Central memory CD8-positive, alpha-beta T cell (primary cell): ENCODE results near the gene KIF11.
"Not testable (repeated sequence)": the region's sequence is repeated elsewhere in the genome, so short reads cannot be mapped to it uniquely, and the experiment has no call there.

Experiments used
- ATAC-seq: fragments of 150-1000 bp; cut with Tn5 transposase; replicated peaks from 2 replicates; pipeline ENCODE4 v1.10.0; 2022; ENCODE audit warnings: mild to moderate bottlenecking, moderate FRiP score, moderate number of reproducible peaks; ENCODE audit not compliant: poor library complexity, severe bottlenecking; ENCODE audit errors: extremely low read depth
- DNase-seq, 2 donors: peaks; one replicate each; pipeline ENCODE4 v3.0.0; 2021; ENCODE audit warnings: low spot score in 2 of 2
- H3K27ac Mint-ChIP-seq: one replicate; pipeline ENCODE4 v1.8.0; 2022; ENCODE audit warnings: low read depth, mild to moderate bottlenecking, moderate library complexity, mixed read lengths
- H3K27me3 Mint-ChIP-seq: one replicate; pipeline ENCODE4 v1.8.0; 2022; ENCODE audit warnings: mixed read lengths
- H3K36me3 Mint-ChIP-seq: one replicate; pipeline ENCODE4 v1.8.0; 2022; ENCODE audit warnings: mild to moderate bottlenecking, moderate library complexity, mixed read lengths; ENCODE audit not compliant: insufficient read depth
- H3K4me1 Mint-ChIP-seq: one replicate; pipeline ENCODE4 v1.8.0; 2022; ENCODE audit warnings: mixed read lengths
- H3K4me3 Mint-ChIP-seq: one replicate; pipeline ENCODE4 v1.8.0; 2022; ENCODE audit warnings: mild to moderate bottlenecking, moderate library complexity, mixed read lengths
- H3K9me3 Mint-ChIP-seq: one replicate; pipeline ENCODE4 v1.8.0; 2022; ENCODE audit warnings: mixed read lengths

The KIF11 gene

DNA sequence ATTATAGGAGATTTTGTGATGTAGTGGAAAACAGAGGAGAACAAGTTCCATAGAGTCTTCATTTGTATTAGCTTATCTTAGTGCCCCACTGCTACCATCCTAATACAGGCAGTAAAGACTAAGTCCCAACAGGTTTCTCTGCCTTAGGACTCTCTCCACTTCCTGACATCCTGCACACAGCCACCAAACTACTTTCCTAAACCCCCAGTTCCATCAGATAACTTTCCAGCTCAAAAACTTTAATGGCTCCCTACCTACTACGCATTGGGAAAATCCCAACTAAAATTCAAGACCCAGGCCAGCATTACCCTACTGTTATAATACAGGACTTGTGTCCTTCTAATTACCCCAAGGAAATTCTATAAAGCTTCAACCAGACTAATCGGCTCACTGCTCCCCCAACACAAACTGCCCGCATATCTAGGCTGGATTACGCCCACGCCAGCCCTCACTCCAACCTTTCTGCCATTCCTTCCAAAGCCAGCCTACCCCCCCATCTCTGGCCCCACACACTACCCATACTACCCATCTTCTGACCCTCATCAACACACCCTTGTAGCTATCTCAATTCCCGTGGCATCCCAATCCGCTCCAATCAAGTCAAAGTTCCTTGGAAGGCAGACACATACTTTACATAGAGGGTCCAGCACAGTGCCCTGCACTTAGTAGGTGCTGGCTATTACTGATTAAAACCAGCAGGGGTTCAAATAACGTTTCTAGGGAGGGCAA is 20.4 kb upstream of the KIF11 start:
- Mint-ChIP-seq H3K4me3 (peak overlapping the region; percentile 87), H3K27ac (peak overlapping the region; percentile 90), H3K36me3 (peaks cover 9% of the 10 kb centered on the region), H3K27me3 (no peaks in the 10 kb centered on the region), H3K9me3 (no peaks in the 10 kb centered on the region), H3K4me1 (peaks cover 40% of the 10 kb centered on the region)
- no peak for ATAC-seq
- no peak for DNase-seq

DNA sequence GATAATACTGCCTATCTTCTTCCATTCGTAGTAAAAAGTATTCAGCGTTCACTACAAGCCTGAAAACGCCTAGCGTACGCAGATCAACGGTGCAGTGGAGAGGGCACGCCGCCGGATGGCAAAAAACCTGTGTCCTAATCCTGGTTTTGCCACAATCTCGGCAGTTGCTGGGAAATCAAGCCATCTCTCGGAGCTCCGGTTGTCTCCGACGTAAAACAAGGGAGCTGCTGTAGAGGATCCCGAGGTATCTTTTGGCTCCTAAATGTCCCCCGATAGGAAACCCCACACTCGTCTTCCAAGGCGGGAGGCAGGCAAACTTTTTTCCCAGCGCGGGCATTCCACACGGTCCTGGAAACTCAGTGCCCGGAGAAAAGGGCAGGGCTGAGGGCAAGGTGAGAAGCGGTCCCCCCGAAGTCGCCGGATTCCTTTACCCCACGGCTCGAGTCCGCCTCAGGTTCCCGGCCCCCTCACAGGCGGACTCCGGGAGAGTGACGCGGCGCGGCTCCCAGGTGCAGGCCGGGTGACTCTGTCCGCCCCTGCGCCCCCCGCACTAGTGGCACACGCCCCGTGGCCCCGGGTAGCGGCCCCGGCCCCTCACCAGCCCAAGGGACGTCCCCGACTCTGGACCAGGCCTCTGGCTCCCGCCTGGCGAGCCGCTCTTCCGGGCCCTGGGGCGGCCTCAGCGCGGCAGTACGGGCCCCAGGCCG is 19.7 kb upstream of the KIF11 start:
- H3K9me3 Mint-ChIP-seq: no peaks in the 10 kb centered on the region
- DNase-seq (peak; percentile 17), ATAC-seq (peak; percentile 13)
- H3K4me3 Mint-ChIP-seq: peak overlapping the region; percentile 87
- H3K4me1 Mint-ChIP-seq: peaks cover 35% of the 10 kb centered on the region
- no peaks in the 10 kb centered on the region for H3K27me3 Mint-ChIP-seq
- peak overlapping the region; percentile 90 for H3K27ac Mint-ChIP-seq
- peaks cover 9% of the 10 kb centered on the region for H3K36me3 Mint-ChIP-seq

DNA sequence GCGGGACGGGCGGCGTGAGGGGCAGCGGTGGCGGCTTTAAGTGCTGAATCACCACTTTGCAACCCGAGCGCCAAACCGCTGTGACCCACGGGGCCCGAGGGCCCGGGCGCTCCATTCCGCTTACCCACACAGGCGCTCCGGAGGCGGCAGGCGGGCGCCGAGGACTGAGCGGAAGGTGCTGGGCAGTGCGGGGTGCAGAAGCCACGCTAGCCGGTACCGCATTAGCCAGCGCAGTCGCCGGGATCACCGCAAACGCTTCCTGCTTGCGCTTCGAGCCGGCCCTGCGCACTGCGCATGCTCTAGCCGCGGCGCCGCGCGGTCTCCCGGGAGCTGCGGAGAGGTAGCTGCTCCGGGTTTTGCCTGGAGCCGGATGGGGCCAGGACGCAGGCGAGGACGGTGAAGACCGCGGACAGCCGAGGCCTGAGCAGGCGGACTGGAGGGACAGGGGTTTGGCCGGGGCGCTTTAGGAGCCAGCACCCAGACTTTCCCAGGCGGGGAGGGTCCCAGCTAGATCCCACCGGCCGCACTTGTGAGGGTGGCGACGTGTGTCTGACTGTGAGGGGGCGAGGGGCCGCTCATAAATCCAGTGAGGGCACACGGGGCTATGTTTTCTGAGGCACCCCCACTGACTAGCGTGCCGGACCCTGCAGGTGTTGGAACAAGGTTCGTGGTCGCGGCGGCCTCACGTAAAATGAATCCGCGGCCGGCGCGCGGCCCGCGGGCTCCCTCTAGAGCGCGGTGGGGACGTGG is 19.0 kb upstream of the KIF11 start, which contains the start of gene IDE:
Gene IDE (minus strand): TSS at position 296 of the 750 bp plus-strand sequence. CDS start 74 bp downstream, at position 222.
- Mint-ChIP-seq H3K9me3 (no peaks in the 10 kb centered on the region), H3K27me3 (no peaks in the 10 kb centered on the region), H3K4me3 (peak within 1 kb of the TSS; percentile 87), H3K4me1 (peaks cover 33% of the 10 kb centered on the region), H3K36me3 (peaks cover 9% of the 10 kb centered on the region), H3K27ac (peak within 1 kb of the TSS; percentile 90)
- peak; percentile 65 to 68 for DNase-seq
- peak; percentile 78 for ATAC-seq

DNA sequence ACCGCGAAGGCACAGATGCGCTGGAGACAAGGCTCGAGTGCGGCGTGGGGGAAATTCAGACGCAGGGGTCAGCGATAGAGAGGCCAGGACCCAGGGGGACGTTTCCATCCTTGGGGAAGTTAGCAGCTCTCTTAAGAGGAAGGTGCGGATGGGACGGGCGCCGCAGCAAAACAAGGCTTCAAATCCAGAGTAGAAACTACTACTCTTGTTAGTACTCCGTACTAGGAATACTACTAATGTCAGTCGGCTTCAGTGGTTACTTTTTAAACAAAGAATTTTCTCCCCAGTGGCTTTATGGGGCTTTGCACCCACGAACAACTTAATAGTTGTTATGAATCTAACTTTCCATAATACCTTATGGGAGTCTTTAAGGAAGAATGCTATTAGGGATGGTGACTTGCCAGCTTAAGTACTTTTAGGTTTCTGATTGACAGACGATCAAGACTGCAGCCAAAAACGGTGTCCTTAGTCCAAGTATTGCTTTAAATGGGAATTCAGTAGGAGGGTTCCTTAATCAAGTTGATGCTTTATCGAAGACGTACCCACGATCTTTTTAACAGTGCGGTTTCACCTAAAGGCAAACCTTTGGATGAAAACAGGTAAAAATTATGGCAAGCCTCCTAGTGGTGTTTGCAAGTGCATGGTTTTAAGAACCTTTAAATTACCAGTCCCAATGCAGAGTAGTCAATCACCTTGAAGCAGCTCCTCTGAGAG is 18.2 kb upstream of the KIF11 start:
- Mint-ChIP-seq H3K4me3 (peak overlapping the region; percentile 87), H3K9me3 (no peaks in the 10 kb centered on the region), H3K4me1 (peaks cover 29% of the 10 kb centered on the region), H3K27me3 (no peaks in the 10 kb centered on the region), H3K27ac (peak overlapping the region; percentile 90), H3K36me3 (peaks cover 9% of the 10 kb centered on the region)
- DNase-seq: no peak
- peak; percentile 61 for ATAC-seq

DNA sequence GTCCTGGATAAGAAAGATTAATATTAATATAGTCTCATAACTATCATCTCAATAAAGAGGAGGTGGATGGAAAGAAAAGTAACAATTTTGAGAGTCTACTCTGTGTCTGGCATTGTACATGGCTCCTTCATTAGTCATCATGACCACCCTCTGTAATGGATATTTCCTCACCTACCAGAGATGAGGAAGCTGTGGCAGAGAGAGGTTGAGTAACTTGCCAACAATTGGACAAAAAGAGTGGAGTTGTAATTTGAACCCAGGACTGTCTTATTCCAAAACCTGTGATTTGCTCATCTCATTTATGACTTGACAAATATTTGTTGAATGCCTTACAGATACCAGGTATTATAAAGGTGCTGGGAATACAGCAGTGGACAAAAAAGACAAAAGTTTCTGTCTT is 17.0 kb upstream of the KIF11 start:
- Mint-ChIP-seq H3K36me3 (peaks cover 9% of the 10 kb centered on the region), H3K27me3 (no peaks in the 10 kb centered on the region), H3K4me3 (no peak overlapping the region), H3K9me3 (no peaks in the 10 kb centered on the region), H3K4me1 (peaks cover 28% of the 10 kb centered on the region), H3K27ac (no peak overlapping the region)
- ATAC-seq: no peak
- DNase-seq: no peak

DNA sequence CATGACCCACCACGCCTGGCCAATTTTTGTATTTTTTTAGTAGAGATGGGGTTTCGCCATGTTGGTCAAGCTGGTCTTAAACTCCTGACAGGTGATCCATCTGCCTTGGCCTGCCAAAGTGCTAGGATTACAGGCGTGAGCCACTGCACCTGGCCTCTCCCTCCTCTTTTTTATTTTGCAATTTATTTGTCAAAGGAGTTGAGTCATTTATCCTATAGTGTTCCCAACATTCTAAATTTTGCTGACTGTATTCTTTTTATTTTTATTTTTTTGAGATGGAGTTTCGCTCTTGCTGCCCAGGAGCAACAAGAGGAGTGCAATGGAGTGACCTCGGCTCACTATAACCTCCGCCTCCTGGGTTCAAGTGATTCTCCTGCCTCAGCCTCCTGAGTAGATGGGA is 10.6 kb upstream of the KIF11 start:
- not testable (repeated sequence) for ATAC-seq, H3K4me1 Mint-ChIP-seq, H3K27ac Mint-ChIP-seq, H3K9me3 Mint-ChIP-seq, H3K36me3 Mint-ChIP-seq, H3K27me3 Mint-ChIP-seq, H3K4me3 Mint-ChIP-seq, DNase-seq

DNA sequence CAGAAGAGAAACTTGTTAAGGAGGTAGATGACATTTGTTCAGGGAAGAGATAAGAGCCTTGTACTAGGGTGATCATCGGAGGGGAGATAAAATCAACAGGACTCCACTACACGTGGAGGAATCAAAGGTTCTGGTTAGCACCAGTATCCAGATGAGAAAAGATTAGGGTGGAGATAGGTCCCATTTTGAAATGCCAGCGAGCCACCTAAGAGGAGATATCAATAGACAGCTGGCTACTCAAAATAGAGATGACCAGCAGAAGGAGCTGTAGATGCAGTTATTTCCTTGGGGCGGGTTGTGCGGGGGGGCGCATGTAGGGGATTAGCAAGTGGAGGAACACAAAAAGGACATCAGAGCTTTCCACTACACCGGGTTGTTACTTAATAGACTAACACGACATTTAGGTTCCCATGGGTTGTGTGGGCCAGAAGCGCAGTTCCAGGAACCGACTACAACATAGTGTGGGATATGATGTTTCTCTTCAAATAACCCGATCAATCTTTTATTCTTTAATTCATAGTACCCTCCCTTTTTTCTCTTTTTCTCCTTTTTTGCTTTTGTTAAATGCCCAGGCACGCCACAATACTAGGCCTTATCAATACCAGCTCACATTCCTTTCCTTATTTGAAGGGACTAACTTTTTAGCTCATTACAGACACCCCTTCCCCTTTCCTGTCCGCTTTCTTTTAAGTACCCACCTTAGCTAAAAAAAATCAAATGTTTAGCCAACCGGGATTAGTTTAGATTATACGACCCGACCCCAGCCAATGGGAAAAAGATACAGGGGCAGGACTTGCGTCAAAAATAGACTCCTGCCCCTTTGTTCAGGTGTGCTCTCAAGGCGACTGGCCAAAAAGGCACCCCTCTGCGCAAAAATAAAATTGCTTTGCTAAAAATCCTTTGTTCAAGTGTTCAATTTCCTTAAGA is 2.0 kb upstream of the KIF11 start:
- Mint-ChIP-seq H3K27ac (peak overlapping the region; percentile 100), H3K36me3 (peaks cover 11% of the 10 kb centered on the region), H3K4me1 (peaks cover 40% of the 10 kb centered on the region), H3K27me3 (no peaks in the 10 kb centered on the region), H3K4me3 (peak overlapping the region; percentile 96), H3K9me3 (peaks cover 5% of the 10 kb centered on the region)
- DNase-seq: no peak
- no peak for ATAC-seq

DNA sequence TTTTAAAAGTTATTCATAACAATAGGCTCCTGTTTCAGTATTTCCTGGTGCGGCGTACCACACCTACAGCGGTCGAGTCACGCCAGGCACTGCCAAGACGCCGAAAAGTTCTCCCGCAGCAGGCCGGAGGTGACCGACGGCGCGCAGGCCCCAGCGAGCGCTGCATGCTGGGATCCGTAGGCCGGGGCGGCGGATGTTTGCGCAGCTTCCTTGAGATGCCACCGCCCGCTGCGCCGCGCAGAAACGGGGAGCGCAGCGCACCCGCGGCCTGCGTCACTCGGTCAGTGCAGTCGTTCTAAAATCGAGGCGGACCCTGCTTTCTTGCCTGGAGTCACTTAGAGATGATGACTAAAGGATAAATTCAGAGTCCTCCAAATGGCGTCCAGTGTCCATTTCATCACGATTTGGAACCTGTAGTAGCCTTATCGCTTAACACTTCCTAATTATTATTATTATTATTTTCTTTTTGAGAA is 1.3 kb upstream of the KIF11 start:
- Mint-ChIP-seq H3K9me3 (peaks cover 5% of the 10 kb centered on the region), H3K4me3 (peak overlapping the region; percentile 96), H3K27ac (peak overlapping the region; percentile 100), H3K36me3 (peaks cover 11% of the 10 kb centered on the region), H3K4me1 (peaks cover 42% of the 10 kb centered on the region), H3K27me3 (no peaks in the 10 kb centered on the region)
- DNase-seq: peak; percentile 81 to 85
- peak; percentile 87 for ATAC-seq

DNA sequence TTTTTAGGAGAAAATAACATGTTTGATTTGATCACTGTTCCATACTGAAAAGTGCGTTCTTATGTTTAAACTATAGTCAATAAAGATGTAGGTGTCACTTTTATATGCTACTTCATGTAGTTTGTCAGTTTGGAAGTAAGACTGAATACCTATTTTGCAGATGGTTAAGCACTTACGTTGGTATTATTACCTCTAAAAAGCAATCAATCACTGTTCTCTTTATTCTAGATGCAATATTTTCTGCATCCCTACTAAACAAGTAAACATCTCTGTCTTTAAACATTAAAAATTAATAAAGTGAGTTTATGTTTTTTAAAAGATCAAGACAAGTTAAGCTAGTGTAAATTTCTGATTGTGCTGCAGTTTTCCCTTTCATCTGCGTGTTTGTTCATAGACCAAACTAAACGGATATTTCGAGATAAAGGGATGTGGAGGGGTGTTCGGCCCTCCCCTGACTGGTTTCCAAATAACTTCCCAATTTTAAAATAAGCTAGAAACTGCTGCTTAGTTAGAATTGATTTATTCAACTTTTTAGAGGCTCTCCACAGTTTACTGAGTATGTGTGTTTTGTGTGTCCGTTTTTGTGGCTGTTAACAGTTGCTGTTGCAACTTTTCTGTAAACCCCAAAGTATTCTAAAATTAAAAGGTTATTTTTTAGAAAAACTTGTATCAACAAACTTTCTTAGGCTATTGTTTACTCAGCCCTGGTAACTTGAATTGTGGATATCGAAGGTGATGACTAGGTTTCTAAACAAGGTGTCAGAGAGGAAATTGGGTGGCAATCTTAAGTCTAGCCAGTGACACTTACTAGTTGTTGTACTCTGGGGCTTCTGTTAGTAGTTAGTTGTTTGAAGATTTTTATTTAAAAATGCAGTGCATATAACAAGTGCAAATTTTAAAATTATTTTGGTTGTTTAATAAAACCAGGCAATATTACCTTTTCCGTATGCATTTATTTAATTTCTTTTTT is 974 bp downstream of the KIF11 start:
- Mint-ChIP-seq H3K27me3 (no peaks in the 10 kb centered on the region), H3K36me3 (peaks cover 14% of the 10 kb centered on the region), H3K9me3 (peaks cover 5% of the 10 kb centered on the region), H3K27ac (peak overlapping the region; percentile 100), H3K4me1 (peaks cover 46% of the 10 kb centered on the region), H3K4me3 (peak overlapping the region; percentile 96)
- peak; percentile 6 for ATAC-seq
- no peak for DNase-seq

DNA sequence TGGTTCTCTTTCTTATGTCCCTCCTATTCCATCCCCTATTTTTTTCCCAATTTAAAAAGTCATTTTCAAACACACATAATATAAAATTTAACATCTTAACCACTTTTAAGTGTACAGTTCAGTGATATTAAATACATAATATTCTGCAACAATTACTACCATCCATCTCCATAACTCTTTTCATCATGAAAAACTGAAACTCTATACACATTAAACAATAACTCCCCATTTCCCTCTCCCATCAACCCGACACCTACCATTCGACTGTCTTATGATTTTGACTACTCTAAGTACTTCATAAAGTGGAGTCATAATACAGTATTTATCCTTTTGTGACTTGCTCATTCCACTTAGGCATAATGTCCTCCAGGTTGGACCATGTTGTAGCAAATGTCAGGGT is 2.6 kb downstream of the KIF11 start:
- H3K4me1 Mint-ChIP-seq: peaks cover 42% of the 10 kb centered on the region
- peaks cover 15% of the 10 kb centered on the region for H3K36me3 Mint-ChIP-seq
- ATAC-seq: no peak
- peak overlapping the region; percentile 100 for H3K27ac Mint-ChIP-seq
- peak overlapping the region; percentile 0 for H3K4me3 Mint-ChIP-seq
- no peaks in the 10 kb centered on the region for H3K27me3 Mint-ChIP-seq
- H3K9me3 Mint-ChIP-seq: peaks cover 5% of the 10 kb centered on the region
- DNase-seq: no peak
